Stimulated activated CD8-positive, alpha-beta memory T cell treated with anti-CD3 and anti-CD28 coated beads, Interleukin-7, amount 100 ng/mL, for 24 hours (primary cell): ENCODE data around the gene AMN1.
A peak's percentile ranks its signal among the peaks of the same experiment; 100 is the strongest.
"Not testable (repeated sequence)": the region's sequence is repeated elsewhere in the genome, so short reads cannot be mapped to it uniquely, and the experiment has no call there.

Source experiments
- DNase-seq: peaks from one replicate; pipeline ENCODE4 v3.0.0-alpha.2; 2020; ENCODE audit warnings: low read depth

The AMN1 gene

DNA sequence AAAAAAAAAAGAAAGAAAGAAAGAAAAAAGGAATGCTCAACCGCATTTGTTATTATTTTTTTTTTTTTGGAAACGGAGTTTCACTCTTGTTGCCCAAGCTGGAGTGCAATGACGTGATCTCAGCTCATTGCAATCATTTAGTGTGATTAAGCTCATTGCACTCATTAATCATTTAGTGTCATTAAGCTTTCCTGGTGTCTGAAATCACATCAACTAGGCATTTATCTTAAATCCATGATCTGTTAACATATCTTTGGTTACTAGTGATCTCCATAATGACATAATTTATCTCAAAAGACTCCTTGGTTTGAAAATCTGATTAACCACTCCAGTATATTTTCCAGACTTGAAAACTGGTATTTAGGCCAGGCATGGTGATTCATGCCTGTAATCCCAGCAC is 43.0 kb downstream of the AMN1 start:
- DNase-seq, result no peak

DNA sequence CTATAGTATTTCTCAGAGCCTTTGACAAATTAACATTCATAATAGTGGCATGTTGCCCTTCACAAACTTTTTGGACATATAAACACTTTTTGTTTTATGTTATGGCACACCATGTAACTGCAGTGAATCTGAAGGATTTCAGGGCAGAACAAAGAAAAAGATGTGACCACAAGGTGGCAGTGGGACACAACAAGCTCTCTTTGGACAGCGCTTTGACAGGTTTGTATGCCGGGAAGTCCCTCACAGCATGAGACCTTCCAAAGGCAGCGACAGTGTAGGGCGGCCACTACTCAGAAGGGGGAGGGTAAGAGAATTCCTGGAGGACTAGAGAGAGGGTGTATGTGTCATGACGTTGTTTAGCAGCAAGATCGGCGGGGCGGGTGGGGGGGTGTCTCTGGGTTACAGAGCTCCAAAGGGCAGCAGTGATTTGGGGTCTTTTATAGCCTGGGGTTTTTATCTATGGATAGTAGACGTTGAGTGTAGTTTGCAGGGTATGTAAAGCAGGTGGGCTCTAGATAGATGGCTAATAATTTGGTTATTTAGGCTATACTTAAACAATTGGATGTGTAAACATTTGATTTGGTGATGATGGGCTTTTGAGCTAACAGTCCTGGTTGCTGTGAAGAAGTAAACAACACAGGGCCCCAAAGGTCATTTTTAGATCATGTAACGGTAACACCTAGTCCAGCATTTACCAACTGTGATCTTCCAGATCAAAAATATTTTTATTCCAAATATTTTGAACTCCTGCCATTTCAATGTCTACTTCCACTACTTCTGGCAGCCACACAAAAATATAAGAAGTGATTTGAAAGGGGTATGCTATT is 46.5 kb downstream of the AMN1 start:
- peak; percentile 22 for DNase-seq

DNA sequence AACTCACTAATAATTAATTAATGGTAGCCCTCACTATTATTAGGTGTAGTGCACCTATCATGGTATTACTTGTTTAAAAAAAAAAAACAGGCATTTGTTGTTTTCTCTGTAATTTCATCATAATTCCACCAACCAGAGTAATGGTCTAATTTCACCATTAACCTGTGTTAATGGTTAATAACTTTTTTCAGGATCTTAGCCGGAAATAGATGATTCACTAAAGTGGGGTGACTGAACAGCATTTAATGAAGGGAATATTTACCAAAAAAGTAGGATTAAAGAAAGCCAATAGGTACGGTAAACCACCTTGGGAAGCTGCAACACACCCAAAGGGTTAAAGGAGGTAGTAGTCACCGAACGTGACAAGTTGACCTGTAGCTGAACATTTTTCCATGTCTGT is 56.3 kb downstream of the AMN1 start:
- DNase-seq, result no peak

DNA sequence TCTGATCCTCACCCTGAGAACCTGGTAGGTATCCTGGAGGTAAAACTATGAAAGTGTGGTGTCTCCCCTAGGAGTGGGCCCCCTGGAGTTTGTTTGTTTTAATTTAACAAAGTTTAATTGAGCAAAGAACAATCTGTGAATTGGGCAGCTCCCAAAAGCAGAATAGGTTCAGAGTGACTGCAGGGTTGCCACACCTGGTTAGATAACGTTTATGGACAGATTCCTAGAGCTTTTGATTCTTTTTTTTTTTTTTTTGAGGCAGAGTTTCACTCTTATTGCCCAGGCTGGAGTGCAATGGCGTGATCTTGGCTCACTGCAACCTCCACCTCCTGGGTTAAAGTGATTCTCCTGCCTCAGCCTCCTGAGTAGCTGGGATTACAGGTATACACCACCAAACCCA is 59.2 kb downstream of the AMN1 start:
- DNase-seq, result not testable (repeated sequence)

DNA sequence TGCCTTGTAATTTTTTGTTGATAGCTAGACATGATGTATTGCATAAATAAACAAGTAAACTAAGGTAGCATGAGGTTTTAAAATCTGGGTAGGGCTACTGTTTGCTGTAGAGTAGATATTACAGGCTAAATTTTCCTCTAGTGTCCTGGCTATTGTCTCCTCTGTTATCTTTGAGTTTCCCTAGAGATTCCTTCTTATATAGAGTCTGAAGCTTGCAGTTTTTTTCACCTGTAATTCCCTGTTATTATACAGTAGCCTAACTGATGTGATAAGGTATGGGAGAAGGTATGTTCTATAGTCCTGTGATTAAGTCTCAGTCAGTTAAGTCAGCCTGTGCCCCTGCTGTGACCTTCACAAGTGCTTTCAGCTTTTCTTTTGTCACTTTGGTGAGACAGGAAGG is 59.8 kb downstream of the AMN1 start:
- no peak for DNase-seq

DNA sequence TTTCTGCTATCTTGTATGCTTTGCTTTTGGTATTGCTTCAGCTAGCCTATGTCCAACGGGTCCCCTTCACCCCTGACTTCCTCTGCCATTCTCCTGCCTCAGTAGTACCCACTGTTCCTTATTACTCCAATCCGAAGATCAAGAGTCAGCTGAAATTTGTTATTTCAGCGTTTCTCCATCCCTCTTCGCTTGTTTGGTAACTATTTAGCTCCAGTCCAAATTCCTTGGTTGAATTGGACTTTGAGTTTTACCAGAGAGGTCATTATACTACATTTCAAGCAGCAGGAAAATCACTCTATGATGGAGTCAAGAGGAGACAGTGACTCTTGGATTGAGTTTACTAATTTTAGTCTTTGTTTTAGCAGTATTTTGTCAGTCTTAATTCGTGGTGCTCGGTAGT is 64.8 kb downstream of the AMN1 start:
- no peak for DNase-seq

DNA sequence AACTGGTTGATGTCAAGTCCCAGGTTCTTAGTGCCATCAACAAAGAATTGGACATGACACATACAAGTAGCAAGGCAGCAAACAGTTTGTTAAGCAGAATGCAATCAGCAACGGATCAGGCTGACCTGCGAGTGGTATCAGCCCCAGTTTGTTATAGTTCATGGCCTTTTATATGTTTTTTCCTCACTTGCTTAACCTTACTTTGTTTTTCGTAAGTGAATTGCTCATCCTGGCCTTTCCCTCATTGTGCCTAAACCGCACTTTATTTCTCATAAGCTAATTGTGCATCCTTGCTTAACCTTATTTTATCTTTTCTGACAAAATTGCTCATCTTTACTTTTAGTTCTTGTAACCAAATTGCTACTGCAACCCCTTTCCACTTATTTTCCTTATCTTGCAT is 65.2 kb downstream of the AMN1 start:
- DNase-seq, result no peak

DNA sequence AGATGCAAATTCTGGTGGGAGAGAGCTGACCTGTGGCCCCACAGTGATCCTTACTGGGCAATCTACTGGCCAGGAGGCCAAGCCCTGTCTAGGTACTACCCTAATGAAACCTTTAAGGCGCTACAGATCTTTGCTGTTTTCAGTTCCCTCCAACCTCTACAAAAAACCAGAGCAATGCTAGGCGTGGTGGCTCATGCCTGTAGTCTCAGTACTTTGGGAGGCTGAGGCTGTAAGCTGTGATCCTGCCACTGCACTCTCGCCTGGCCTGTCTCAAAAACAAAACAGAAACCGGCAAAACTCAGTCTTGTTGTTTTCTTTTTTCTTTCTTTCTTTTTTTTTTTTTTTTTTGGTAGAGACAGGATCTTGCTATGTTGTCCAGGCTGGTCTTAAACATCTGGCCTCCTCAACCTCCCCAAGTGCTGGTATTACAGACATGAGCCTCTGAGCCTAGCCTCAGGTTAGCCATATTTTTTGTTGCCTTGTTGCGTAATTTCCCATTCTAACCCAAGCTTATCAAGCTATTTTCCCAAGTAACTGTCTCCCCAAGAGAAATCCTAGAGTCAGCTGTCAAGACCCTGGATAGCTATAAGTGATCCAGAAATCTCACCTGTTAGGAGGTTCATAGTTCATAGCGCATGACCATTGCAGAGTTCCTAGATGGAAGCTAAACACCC is 66.5 kb downstream of the AMN1 start:
- DNase-seq, result no peak

DNA sequence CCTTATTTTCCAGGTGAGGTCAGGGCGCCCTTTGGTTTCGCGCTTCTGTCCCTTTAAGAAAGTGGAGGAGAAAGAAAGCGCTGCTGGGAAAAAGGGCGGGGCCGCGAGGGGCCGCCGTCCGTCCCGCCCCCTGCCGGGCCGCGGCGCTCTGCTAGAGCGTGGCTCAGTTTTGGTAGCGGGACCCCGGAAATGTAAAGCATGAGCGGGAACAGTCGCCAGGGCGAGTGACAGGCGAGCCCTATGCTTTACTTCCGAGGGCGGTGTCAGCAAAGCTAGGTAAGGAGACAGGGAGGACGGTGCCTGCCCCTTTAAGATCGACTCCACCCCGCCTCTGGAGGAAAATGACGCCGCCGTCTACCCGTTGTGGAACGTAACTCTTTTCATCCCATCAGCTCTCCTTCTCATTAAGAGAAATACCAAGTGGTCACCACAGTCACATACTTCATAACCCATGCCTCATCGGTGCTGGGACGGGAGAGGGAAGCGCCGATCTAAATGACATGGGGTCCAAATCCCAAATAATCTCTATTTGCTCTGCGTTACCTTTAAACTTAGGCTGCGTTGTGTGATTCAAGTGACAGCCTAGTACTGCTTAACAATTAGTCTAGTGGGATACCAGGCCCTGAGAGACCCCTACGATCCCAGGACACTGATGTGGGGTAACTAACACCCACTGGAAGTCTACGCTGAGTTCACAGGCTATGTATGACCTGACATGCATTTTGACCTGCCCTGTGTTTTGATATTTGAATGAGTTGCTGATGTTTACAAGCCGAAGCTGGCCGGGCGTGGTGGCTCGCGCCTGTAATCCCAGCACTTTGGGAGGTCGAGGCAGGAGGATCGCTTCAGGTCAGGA is 69.5 kb downstream of the AMN1 start, which contains the start of gene ETFBKMT:
Gene ETFBKMT, plus strand, starts transcription at position 602 of the 856 bp plus-strand sequence. CDS start 2,266 bp downstream, outside the sequence.
- peak; percentile 80 for DNase-seq

DNA sequence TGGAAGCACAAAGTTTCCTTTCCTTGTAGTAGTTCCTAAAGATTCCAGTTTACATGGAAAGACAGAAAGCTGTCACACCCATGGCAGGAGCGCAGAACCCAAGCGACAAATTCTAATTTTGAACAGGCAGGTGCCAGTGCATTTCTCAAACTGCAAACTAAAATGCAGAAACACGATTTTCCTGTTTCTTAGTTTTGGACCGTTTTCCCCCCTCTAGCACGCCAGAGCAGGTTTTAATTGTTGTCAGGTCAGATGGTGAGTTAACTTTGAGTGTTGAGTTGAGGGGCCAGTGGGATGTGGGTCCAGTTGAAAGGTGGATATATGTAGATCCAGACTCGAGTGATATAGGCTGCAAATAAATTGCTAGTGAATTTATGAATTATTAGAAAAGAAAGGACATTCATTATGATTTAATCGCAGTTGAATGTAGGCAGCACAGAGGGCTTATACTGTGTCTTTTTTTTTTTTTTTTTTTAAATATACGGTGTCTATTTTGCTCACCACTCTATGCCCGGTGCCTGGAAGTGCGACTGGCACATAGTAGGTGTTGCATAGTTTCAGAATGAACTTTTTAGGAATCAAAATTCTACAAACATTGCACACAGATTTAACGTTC is 70.2 kb downstream of the AMN1 start:
- DNase-seq, result no peak

DNA sequence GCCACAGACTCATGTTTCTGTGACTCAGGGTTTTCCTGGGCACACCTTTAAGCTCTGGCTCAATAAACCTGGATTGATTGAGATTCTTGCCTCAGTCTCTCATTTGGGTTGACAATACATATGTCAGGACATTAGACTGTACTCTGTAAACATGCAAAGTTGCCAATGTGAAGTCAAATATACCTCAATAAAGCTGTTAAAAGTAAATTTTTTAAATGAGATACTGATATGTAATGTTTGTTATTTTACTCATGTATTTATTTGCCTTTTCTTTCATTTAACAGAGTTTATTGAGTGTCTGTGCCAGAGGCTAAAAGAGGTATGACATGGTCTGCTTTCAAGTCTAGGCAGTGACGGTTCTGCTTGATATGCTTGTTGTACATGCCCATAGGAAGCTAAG is 73.0 kb downstream of the AMN1 start:
- DNase-seq, result no peak

DNA sequence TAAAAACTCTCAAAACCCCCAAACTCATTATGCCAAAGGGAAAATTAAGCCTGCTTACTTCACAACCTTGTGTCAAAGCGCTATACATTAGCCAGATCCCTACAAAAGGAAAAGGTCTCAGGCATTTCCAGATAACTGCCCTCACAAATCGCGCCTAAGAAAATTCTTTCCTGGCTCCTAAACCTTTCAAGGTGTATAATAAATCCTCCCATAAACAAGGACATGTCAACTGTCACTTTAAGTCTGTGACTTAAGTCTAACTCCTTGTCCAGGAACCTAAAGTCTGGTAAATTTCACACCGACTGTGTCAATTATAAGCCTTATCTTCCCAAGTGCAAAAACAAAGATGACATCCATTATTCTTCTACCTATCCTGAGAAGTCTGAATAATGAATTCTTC is 73.6 kb downstream of the AMN1 start:
- DNase-seq, result no peak

DNA sequence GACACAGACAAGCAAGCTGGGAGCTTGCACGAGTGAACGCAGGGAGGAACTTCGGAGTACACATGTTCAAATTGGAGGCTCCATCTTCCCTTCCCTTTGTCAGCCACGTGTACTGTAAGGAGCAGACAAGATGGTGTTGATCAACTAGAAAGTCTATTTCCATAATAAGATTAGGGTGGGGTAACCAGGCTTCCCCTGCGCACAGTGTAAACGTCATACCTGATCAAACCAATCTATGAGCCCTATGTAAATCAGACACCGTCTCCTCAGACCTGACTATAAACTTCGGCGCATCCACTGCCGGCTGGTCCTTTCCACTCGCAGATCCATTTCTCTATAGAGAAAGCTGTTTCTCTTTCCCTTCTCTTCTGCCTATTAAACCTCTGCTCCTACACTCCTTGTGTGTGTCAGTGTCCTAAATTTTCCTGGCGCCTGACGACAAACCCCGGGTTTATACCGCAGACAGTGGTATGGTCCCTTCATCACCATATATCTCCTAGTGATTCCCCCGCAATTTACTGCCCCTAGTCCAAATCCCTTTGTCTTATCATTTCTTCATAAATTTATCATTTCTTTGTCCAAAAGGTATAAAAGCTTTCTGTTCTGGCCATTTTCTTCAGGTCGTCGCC is 76.8 kb downstream of the AMN1 start:
- DNase-seq, result no peak

DNA sequence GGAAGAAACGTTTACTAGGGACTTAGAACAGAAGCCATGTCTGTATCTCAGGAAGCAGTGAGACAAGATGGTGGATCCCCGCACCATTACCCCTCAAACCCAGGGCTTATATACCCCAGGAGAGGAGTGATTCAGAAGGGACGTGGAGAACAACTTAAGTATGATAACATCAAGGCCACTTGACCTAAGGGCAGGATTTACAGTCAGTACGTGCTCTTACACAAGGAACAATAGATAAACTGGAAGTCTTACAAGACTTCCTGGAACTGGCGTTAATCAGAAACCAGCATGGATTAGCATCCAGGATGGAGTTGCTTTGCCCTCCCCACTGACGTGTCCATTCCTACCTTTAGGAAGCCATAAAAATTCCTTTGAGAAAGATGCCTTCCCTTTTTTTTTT is 77.9 kb downstream of the AMN1 start:
- no peak for DNase-seq

DNA sequence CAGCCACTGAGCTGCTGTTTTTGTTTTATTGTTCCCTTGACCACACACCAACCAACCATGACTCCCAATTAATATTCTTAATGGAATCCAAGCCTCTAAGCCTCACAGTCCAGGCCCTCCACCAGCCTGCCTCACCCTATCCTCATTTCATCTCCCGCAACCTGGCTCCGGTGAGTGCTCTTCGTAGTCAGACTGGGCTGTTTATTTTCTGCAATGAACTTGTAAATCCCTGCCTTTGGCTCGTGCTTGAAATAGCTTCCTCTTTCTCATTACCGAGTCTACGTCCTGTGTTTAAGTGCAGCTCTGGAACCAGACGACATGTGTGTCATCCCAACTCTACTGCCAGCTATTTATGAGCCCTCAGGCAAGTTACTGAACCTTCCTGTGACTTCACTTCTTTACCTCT is 81.7 kb downstream of the AMN1 start:
- DNase-seq, result no peak

DNA sequence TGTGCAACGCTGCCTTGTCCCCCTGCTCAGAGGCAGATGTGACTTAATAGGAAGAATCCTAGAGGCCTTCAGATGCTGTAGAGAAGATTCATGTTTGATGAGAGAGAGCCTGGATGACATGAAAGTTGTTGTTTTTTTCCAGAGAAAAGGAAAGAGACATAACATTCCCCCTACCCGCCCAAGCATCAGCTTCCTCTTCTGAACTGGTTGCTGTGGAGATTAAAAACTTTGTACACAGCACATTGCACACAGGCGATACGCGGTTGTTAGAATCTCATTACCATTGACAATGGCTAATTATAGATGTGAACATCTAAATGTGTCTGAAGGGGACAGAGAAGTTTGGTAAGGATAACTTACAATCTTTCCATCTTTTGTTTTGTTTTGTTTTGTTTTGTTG is 82.9 kb downstream of the AMN1 start:
- DNase-seq, result no peak

DNA sequence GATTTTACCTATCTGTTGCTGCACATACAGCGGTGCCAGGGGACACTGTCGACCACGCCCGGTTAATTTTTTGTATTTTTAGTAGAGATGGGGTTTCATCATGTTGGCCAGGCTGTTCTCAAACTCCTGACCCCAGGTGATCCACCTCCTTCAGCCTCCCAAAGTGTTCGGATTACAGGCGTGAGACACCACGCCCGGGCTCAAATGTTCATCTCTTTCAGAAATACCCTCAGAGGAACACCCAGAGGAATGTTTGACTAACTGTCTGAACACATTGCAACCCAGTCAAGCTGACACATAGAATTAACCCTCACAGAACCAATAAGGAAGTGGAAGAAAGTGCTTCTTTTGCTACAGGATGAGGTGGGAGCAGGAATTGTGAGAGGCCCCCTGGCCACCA is 84.3 kb downstream of the AMN1 start:
- DNase-seq, result no peak

DNA sequence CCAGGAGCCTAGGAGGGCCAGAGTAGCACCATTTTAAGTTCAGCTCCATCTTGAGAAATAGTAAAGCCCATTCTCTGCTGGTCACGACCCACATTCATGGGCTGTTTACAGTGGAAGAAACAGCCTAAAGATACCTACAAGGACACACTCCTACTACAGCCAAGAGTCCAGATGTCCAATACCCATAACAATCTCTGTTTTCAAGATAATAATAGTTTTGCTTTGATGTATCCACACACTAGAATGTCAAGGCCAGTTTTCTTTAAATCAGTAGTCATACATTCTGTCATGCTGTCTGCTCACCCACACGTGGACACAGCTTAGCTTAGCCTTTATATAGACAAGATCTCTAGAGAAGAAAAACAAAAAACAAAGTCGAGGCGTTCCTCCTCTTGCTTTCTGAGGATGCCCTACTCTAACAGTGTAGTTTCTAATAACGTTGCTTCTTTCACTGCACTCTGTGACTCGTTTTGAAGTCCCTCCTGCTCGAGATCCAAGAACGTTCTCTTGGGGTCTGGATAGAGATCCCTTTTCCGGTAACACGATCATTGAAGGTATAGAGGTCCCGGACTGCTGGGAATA is 87.2 kb downstream of the AMN1 start:
- no peak for DNase-seq

DNA sequence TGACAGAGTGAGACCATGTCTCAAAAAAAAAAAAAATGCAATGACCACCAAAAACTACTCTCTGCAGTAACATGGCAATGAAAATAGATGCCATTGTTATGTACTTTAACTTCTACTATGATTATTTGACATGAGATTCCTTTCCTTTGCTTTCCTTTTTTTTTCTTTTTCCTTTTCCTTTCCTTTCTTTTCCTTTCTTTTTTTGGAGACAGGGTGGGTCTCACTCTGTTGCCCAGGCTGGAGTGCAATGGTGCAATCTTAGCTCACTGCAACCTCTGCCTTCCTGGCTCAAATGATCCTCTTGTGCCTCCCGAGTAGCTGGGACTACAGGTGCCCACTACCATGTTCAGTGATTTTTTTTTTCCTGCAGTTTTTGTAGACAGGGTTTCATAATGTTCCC is 94.2 kb downstream of the AMN1 start:
- DNase-seq, result no peak

DNA sequence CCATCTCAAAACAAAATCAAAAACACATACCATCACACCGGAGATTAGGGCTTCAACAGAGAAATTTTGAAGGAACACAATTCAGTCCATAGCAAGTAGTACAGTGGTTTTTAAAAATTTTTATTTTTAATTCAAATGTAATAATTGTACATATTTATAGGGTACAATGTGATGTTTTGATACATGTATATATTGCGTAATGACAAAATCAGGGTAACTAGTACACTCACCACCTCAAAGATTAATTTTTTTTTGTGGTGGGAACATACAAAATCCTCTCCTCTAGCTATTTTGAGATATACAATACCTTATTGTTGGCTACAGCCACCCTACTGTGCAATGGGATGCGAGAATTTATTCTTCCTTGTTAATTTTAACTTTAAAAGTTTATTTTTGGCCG is 95.4 kb downstream of the AMN1 start:
- no peak for DNase-seq

DNA sequence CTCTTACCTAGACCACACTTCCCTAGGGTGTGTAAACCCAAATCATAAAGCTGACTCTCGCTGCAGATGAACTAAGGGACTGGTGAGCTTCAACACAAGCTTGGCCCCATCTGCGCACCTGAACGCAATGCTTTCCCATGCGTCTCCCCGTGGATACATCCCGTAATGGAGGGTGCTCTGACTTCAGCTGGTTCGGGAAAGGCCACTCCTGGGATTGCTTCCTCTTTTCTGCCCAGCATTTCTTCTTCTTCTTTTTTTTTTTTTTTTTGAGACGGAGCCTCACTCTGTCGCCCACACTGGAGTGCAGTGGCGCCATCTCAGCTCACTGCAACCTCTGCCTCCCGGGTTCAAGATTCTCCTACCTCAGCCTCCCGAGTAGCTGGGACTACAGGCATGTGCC is 97.0 kb downstream of the AMN1 start:
- no peak for DNase-seq
